Measurements from ENCODE around the gene FOXO3.
A peak's percentile ranks its signal among the peaks of the same experiment; 100 is the strongest.
"Not testable (repeated sequence)": the region's sequence is repeated elsewhere in the genome, so short reads cannot be mapped to it uniquely, and the experiment has no call there.

The FOXO3 gene

GRCh38 chr6:108633436-108633835 lies 72.7 kb downstream of the FOXO3 start:
- no peak for DNase-seq

- peak; percentile 53 for DNase-seq
Observed at GRCh38 chr6:108635505-108636226, 74.9 kb downstream of the FOXO3 start.

- no peak for DNase-seq
Observed at GRCh38 chr6:108637963-108638362, 77.2 kb downstream of the FOXO3 start.

- no peak for DNase-seq
Observed at GRCh38 chr6:108638993-108639392, 78.3 kb downstream of the FOXO3 start.

GRCh38 chr6:108640104-108640503 lies 79.4 kb downstream of the FOXO3 start:
- DNase-seq, result no peak

- no peak for DNase-seq
Observed at GRCh38 chr6:108643184-108643583, 82.5 kb downstream of the FOXO3 start.

GRCh38 chr6:108644252-108644651 lies 83.5 kb downstream of the FOXO3 start:
- DNase-seq, result no peak

- peak; percentile 40 for DNase-seq
Observed at GRCh38 chr6:108648191-108648590, 87.5 kb downstream of the FOXO3 start.

GRCh38 chr6:108650325-108650724 lies 89.6 kb downstream of the FOXO3 start:
- DNase-seq, result no peak

- peak; percentile 79 for DNase-seq
Observed at GRCh38 chr6:108650781-108651180, 90.1 kb downstream of the FOXO3 start.

- no peak for DNase-seq
Observed at GRCh38 chr6:108651340-108652227, 90.9 kb downstream of the FOXO3 start.

- DNase-seq, result no peak
Observed at GRCh38 chr6:108652375-108652774, 91.7 kb downstream of the FOXO3 start.

GRCh38 chr6:108653949-108654348 lies 93.2 kb downstream of the FOXO3 start:
- no peak for DNase-seq

GRCh38 chr6:108654465-108655106 lies 93.9 kb downstream of the FOXO3 start:
- no peak for DNase-seq

- no peak for DNase-seq
Observed at GRCh38 chr6:108655806-108656651, 95.3 kb downstream of the FOXO3 start.

GRCh38 chr6:108656836-108657235 lies 96.1 kb downstream of the FOXO3 start:
- no peak for DNase-seq

GRCh38 chr6:108658174-108658573 lies 97.5 kb downstream of the FOXO3 start:
- DNase-seq, result no peak

- DNase-seq, result not testable (repeated sequence)
Observed at GRCh38 chr6:108658785-108659184, 98.1 kb downstream of the FOXO3 start.

- DNase-seq, result no peak
Observed at GRCh38 chr6:108660251-108660650, 99.5 kb downstream of the FOXO3 start.

- DNase-seq, result no peak
Observed at GRCh38 chr6:108661430-108661829, 100.7 kb downstream of the FOXO3 start.

- no peak for DNase-seq
Observed at GRCh38 chr6:108661982-108662381, 101.3 kb downstream of the FOXO3 start.

GRCh38 chr6:108662702-108663101 lies 102.0 kb downstream of the FOXO3 start:
- no peak for DNase-seq

Data from MV-4-11 (cell line).